ENCODE data around the gene PCGF1.

PCGF1 gene

DNA sequence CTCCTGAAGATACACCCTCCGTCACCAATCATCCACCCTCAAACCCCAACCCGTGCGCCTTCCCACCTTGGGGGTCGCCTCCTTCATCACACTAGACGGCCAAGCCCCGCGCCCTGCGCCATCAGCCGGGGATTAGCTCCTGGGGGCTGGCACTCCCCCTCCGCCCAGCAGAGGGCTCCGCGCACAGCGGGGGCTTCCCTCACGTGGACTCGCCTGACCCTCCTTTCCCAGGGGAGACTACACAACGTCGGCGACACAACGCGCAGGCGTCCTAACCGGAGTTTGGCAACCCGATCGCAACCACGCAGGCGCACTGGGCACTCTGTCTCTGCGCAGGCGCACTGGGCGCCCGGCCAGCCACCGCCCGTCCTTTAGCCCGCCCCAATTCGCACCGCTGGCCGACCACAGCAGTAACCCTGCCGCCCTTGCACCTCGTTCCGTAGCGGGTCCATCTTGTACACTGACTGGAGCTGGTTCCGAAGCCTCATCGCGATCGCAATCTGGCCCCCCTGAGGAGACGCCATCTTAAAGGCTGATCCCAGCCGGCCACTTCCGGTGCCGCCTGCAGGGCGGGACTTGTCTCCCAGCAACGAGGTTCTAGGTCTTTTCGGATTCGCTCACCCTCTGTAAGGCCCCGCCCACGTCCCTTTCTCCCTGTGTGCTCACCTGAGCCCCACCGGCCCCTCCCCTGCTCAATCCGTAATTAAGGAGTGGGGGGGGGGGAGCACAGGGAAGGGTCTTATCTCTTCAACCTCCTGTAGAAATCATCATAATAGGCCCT is at the start of gene PCGF1:
TSS of gene PCGF1 (minus strand) at position 551 of the 781 bp plus-strand sequence. CDS start at position 524, 27 bp downstream.
- DNase-seq (ENCODE audit: low spot score), result peak; percentile 92

DNA sequence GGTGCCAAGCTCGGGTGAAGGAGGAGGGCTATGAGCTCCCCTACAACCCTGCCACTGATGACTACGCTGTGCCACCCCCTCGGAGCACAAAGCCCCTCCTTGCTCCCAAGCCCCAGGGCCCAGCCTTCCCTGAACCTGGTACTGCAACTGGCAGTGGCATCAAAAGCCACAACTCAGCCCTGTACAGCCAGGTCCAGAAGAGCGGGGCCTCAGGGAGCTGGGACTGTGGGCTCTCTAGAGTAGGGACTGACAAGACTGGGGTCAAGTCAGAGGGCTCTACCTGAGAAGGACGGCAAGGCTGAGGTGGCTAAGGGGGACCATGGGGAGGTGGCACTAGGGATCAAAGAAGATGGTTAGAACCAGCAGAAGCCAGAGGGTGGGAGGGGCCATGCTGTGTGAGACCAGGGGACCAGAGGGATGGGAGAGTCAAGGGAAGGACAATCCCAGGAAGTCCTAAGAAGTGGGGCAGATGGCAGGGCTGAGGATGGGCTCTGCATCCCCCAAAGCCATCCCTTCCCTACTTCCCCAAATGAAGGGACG is 49.4 kb upstream of the PCGF1 start:
- DNase-seq (ENCODE audit: low spot score), result no peak

DNA sequence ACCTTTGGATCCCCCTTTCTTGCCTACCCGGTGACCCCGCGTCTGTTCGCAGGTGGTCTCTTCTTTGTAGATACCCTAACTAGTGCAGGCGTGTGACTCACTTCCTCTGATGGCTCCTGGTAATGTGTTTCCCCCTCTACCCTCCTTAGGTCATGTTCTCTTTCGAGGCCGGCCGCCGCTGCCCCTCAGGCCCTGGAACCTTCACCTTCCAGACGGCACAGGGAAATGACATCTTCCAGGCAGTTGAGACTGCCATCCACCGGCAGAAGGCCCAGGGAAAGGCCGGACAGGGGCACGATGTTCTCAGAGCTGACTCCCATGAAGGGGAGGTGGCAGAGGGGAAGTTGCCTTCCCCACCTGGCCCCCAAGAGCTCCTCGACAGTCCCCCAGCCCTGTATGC is 48.7 kb upstream of the PCGF1 start:
- no peak for DNase-seq (ENCODE audit: low spot score)

DNA sequence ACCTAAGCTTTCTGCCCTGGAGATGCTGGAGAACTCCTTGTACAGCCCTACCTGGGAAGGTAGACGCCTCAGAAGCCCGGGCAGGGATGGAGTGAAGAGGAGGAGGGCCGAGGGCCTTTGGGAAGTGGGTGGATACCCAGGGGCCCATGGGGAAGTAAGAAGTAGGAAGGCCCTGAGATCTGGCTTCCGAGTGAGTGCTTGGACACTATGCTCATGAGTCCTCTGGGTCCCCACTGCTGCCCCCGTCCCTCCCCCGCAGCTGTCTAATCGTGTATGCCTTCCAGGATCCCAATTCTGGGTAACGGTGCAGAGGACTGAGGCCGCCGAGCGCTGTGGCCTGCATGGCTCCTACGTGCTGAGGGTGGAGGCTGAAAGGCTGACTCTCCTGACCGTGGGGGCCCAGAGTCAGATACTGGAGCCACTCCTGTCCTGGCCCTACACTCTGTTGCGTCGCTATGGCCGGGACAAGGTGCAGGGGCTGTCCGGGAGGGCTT is 48.2 kb upstream of the PCGF1 start:
- DNase-seq (ENCODE audit: low spot score), result no peak

DNA sequence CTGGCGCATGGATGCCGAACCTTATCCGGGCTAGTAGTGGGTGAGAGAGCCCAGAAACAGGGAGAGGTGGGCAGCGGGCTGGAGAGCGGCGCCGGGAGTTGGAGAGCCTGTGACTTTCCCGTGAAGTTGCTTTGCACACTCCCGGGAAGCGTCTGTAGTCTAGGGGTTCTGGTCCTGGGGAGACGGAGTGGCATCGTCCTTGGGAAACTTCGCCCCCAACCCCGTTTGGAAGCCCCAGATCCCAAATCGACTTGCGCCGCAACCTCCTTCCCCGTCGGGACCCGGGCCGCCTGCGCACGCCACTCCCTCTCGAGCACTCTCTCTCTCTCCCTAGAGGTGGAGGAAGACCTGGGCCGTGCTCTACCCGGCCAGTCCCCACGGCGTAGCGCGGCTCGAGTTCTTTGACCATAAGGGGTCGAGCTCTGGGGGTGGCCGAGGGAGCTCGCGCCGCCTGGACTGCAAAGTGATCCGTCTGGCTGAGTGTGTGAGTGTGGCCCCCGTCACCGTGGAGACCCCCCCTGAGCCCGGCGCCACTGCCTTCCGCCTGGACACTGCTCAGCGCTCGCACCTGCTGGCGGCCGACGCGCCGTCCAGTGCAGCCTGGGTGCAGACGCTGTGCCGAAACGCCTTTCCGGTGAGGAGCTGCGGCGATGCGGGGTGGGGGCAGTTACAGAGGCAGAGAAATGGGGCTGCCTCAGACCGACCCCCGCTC is 47.5 kb upstream of the PCGF1 start:
- peak; percentile 59 for DNase-seq (ENCODE audit: low spot score)

DNA sequence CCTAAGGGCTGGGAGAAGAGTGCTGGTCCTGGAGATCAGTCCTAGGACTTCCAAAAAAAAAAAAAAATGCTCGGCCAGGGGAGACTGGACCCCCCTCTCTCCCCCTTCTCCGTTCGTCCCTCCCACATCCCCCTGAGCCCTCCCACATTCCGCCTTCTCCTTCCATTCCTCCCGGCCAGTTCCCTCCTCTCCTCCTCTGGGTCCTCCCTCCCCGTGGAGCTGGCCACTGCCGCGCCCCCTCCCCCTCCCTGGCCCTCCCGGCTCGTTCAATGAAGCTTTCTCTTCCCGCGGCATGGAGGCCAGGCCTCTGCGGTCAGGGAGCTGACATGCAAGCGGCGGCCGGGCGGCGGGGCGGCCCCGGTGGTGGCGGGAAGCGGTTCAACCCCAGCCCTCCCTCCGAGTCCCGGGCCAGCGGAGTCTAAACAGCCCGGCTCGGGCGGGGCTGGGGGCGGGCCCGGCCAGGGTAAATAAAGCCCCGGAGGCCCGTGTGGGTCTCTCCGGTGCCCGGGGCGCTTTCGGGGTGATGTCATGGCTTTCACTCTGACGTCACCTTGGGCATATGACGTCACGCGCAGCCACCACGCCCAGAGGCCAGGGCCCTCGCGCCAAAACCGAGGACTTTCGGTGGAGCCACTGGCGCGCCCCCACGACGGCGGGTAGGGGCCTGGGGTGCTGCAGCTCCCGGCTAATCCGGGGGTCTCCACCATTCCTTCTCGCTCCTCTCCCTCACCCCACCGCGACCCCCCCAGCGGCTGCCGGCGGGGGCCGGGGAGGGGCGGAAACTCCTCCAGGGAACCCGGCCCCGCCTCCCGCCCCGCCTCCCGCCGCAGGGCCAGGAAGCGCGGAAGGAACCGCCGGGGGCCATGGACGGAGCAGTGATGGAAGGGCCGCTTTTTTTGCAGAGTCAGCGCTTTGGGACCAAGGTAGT is 46.7 kb upstream of the PCGF1 start, which contains the start of the genes DOK1 and LOXL3:
TSS of gene DOK1 (plus strand) at position 829 of the 928 bp plus-strand sequence. CDS start at position 864, 35 bp downstream.
TSS of gene LOXL3 (minus strand) at position 51 of the 928 bp plus-strand sequence. CDS start 1,308 bp downstream, outside the sequence.
- DNase-seq (ENCODE audit: low spot score), result peak; percentile 69

DNA sequence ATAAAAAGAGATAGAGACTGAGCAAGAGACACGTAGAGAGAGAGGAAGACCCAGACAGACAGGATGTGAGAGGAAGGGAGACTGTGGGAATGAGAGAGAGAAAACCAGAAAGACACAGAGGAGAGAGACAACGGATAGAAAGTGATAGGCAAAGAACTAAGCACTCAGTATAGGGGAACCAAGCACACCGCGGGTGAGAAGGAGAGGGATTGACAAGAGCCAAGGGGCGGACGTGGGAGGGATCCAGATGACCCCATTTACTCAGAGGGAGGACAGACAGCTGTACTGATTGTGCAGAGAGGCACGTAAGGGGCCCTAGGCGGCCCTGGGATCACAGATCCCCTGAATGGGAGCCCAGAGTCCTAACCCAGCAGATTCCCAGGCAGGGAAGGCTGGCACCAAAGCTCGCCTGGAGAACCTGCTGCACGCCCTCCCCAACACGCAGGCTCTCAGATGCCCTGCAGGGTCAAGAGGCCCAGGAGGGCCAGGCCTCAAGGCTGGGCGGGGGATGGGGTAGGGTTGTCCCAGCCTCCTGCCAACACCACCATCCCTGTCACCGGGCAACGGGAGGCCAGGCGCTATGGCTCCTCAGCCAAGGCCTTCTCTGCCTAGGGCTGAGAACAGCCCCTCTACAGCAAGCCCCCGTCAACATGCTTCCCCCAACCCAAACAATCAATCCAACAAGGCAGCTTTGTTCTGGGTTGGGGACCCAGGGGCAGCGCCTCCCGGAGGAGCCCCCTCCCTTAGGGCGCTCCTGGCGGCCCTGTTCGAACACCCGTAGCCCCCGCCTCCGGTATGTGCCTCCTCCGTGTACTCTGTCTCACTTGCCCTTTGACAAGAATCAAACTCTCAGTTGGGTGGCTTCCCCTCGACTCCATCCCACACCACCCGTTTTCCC is 45.7 kb upstream of the PCGF1 start:
- no peak for DNase-seq (ENCODE audit: low spot score)

DNA sequence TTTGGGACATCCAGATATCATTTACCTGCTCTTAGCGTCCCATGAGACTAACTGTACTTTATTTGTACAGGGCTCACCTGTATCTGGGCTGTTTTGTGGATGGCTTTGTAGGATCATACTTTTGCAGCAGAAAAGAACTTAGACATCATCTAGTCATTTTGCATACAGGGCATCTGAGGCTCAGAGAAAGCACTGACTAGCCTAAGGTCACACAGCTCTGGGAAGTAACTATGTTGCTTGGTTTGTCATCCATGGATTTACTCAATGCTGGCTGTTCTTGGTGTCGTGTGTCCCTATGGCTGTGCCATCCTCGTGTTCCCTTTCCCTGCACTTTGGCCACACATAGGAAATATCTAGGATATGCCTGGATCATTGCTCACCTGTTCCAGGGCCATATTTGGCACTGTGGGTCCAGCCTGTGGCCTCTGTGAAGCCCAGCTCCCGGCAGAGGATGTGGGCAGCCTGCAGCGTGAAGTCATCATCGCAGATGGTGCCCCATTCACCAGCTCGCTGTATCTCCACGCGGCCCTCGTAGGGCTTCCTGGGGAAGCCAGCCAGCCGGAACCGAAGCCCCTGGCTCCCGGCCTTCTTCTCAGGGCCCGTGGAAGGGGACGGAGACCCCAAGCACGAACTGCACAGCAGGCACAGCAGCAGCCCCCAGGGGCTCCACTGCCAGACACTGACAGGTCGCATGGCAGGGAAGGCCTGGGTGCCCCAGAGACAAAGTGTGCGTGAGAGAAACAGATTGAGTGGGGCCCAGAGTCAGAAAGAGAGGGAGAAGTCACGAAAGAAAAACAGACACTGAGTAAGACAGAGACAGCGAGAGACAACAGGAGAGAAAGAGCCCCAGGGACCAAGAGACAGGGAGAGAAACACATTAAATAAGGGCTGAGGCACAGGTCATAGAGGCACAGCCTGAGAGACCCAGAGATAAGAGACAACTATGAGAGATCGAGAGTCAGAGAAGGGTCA is 44.7 kb upstream of the PCGF1 start:
- DNase-seq (ENCODE audit: low spot score), result no peak

DNA sequence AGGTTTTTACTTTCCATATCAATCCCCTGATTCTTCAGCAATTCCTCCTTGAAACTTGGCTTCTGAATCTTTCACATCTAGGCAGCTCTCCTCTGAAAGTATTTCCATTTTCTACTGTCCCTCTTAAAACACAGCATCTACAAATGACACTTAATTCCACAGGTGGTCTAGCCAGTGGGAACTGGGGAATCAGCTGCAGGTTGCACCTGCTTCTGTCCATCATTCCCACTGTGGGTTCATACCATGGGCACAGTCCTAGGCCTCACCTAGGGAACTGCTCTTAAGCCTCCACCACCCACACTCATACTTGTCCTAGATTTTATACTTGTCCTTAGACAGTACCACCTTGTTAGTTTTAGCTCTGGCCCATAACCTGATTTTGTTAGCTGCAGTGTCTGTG is 44.0 kb upstream of the PCGF1 start:
- DNase-seq (ENCODE audit: low spot score), result no peak

DNA sequence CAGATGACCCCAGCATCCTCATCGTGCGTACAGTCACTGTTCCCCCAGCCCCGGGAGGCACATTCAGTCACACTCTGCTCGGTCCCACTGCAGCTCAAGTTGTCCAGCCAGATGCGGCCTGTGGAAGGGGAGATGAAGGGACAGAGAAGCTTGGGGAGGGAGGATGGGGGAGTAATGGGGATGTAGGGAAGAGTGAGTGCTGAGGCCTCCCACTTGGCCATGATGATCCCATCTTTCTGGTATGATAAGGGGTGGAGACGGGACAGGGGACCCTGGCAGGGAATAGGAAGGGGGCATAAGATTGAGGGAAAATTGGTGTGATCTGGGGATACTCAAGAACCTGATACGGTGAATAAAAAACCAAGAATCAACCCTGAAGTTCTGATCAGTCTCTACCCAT is 42.7 kb upstream of the PCGF1 start:
- no peak for DNase-seq (ENCODE audit: low spot score)

DNA sequence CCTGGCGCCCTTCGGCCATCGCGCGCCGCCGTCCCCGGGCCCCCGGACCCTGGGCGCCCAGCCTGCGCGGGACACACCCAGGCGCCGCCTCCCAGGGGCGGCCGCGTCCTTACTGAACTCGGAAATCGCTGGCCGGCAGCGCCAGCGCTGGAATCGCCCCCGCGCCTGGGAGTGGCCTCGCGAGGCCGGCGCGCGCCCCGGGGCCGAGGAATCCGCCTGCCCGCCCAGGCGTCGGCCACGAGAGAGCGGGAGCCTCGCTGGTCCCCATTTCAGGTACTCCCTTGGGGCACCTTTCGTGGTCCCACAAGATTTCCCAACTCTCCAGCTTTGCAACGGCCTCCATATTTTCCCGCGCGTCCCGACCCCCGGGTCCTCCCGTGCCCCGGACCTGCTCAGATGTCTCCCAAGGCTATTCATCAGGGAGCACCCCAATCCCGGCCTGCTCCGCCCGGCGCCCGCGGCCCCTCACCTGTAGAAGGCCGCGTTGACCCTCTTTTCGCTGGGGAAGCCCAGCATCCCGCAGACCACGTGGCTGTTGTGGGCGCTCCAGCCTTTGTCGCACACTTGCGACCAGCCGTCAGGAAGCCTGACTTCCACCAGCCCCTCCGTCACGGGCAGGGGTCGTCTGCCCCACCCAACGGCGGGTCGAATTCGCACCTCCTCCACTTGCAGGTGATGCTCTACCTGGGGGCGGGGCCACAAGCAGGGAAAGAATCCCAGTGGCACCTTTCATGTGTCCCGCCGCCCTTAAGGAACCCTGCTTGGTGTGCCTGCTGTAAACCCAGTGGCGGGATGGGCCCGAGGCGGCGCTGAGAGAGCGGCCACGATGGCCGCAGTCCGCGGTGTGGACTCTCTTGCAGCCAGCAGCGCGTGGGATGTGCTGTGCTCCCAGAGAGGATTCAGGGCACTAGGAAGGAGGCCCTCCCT is 41.7 kb upstream of the PCGF1 start:
- peak; percentile 76 for DNase-seq (ENCODE audit: low spot score)

DNA sequence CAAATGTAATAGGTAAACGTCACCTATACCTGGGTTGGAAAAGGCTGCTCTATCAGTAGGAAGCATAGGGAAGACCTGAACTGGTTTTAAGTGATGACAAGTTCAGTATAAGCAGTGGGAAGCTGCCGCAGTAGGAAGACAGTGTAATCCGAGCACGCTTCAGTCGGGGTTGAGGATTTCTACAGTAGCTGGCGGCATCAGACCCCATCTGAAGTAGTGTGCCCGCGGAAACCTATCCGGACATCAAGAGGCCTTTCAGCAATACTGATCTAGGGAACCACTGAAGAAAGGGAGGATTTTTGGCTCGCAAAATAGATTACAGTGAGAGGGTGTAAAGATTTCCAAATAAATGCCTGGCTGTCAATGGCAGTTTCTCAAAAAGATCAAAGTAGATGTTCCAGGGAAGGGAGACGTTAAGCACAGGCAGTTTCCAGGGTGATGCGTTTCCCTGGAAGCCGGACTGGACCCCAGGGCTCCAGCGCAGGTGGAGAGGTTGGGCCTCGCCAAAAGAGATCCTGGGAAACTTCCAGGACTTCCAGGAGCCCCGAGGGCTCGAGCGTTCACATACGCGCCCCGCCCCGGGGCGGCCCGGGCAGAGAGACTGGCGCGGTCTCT is 40.9 kb upstream of the PCGF1 start:
- DNase-seq (ENCODE audit: low spot score), result no peak

DNA sequence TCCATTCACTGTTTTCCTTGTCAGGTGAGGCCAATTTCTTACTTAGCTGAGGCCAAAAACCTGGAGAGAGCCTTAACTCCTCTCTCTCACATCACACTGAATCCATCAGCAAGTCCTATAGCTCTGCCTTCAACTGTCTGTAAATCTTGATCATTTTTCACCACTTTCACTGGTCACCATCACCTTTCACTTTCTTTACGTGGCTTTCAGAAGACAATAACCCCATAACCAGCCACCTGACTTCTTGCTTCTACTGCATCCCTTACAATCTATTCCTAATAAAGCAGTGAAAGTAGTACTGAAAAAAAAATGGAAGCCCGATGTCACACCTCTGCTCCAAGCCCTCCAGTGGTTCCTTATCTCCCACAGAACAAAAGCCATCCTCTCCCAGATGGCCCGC is 38.5 kb upstream of the PCGF1 start:
- DNase-seq (ENCODE audit: low spot score), result no peak

DNA sequence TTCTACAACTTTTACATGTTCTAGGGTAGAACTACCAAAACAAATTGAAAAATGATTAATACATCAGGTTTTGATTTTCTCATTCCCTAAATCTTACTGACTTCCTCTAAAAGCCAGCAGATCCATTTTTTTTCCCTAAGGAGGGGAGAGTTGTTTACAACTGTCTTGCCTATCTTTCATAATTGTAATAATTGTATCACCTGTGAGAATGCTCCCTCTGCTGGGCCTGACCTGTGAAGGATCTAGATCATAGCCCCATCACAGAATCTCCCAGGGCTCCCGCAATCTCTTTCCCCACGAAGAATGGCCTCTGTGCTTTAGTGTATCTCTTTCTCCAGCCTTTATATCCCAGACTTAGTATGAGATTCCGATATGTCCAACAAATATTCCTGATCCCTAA is 37.1 kb upstream of the PCGF1 start:
- no peak for DNase-seq (ENCODE audit: low spot score)

DNA sequence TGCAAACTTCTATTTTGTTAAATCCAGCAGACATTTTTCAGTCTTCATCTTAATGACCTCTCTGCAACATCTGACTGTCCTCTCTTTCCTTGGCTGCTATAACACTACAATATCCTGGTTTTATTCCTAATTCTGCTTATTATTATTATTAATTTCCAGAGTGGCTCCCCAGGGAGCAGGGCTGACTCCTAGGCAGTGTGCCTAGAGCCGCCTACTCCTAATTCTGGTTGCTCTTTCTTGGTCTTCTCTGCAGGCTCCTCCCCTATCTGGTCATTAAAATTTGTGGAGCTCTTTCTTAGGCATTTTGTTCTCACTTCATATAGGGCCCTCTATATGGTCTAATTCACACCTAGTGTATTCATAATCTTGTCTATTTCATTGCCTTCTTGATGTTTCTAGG is 35.5 kb upstream of the PCGF1 start:
- no peak for DNase-seq (ENCODE audit: low spot score)

DNA sequence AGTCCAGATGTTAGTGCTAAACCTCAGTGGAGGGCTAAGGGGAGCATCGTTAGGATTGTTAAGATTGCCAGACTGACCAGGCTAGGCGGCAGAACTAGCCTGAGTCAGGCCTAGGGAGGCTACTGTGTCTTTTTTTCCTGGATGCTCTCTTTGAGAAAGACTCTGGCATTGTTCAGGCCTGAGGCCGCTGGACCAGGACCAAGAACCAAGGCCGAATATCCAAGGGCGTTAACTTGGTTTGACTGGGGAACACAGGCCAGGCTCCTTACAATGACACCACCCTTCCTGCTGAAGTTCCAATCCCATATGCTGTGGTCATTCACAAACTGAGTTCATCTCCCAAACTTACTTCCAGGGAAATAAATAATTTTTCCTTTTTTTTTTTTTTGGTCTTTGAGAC is 32.8 kb upstream of the PCGF1 start:
- DNase-seq (ENCODE audit: low spot score), result no peak

DNA sequence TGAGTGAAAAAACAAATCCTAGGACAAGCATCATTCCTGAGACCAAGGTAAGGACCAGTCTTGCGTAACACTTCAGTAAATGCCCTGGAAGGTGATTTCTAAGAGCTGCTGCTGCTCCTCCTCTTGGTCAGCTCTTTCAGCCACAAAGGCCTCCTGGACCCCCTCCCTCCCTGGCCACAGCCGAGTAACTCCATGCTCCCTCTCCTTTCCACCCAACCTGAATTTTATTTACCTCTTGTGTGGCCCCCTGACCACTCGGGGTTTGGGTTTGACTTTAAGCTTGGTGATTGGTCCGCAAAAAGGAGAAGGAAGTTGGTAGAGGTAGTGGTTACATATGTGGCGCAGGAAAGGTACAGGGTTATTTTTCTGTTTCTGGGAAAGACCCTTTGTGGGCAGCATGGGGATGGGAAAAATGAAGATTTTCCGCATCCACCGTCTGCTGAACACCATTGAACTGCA is 31.4 kb upstream of the PCGF1 start:
- DNase-seq (ENCODE audit: low spot score), result no peak

DNA sequence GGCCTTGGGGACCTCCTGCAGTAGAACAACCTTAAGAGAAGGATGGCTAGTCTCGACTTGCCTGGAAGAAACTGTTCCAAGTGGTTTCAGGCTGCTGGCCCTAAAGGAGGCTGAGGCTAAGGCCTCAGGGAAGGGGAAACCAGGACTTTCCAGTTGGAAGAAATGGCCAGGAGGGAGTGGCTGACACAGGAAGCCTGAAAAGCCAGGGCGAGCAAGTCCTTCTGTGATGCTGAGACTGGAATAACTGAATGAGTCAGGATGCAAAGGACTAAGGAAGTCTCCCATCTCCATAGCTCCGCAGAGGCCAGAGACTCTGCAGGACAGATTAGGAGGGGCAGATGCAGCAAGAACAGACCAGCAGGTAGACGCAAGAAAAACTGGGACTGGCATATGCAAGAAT is 29.6 kb upstream of the PCGF1 start:
- DNase-seq (ENCODE audit: low spot score), result no peak

All from HuH-7.5 (cell line).